Measurements from ENCODE around the gene EHMT1.

Gene EHMT1

GRCh38 chr9:137748311-137748710 is 129.5 kb downstream of the EHMT1 start:
- no peak overlapping the region for H3K4me3 ChIP-seq (ENCODE audit: low read length)
- H2AFZ ChIP-seq (ENCODE audit: low read length): no peak overlapping the region
- no peak overlapping the region for H3K27ac ChIP-seq (ENCODE audit: low read length)
- no peaks in the 10 kb centered on the region for H3K9me2 ChIP-seq (replicated peaks; ENCODE audit: insufficient read depth, low read length)
- no peak overlapping the region for H3K4me2 ChIP-seq (ENCODE audit: low read depth, low read length)
- no peaks in the 10 kb centered on the region; the same call in 1 of the 2 replicates for H3K36me3 ChIP-seq (replicated peaks; ENCODE audit: insufficient read depth, low read length)
- H3K4me1 ChIP-seq (ENCODE audit: low read length): no peaks in the 10 kb centered on the region
- H3F3A ChIP-seq (ENCODE audit: insufficient read depth, low read length): no peaks in the 10 kb centered on the region
- H3K9ac ChIP-seq (ENCODE audit: low read length): no peak overlapping the region
- no peak for TF ChIP-seq EZH2 (optimal IDR thresholded peaks at IDR 0.05; ENCODE audit: low read depth, low read length)
- no peak for TF ChIP-seq CTCF (IDR thresholded peaks at IDR 0.05; ENCODE audit: low read length)
- TF ChIP-seq EZH2phosphoT487 (IDR thresholded peaks at IDR 0.05; ENCODE audit: low read length): no peak
- no peaks in the 10 kb centered on the region for H3K27me3 ChIP-seq (replicated peaks; ENCODE audit: insufficient read depth, low read length)
- H4K20me1 ChIP-seq (ENCODE audit: insufficient read depth, low read length): no peaks in the 10 kb centered on the region
- no peaks in the 10 kb centered on the region for H3K9me3 ChIP-seq (replicated peaks; ENCODE audit: insufficient read depth, low read length)
- no peaks in the 10 kb centered on the region for H3K79me2 ChIP-seq (ENCODE audit: low read length)
- no peak for DNase-seq

- Histone ChIP-seq H3K36me3 (replicated peaks; ENCODE audit: insufficient read depth, low read length) (no peaks in the 10 kb centered on the region; the same call in 1 of the 2 replicates), H3K9me3 (replicated peaks; ENCODE audit: insufficient read depth, low read length) (no peaks in the 10 kb centered on the region), H2AFZ (ENCODE audit: low read length) (no peak overlapping the region), H3K9ac (ENCODE audit: low read length) (no peak overlapping the region), H3K4me2 (ENCODE audit: low read depth, low read length) (no peak overlapping the region), H3K27me3 (replicated peaks; ENCODE audit: insufficient read depth, low read length) (no peaks in the 10 kb centered on the region), H3K4me1 (ENCODE audit: low read length) (no peaks in the 10 kb centered on the region), H3F3A (ENCODE audit: insufficient read depth, low read length) (no peaks in the 10 kb centered on the region), H3K79me2 (ENCODE audit: low read length) (no peaks in the 10 kb centered on the region), H4K20me1 (ENCODE audit: insufficient read depth, low read length) (no peaks in the 10 kb centered on the region), H3K4me3 (ENCODE audit: low read length) (no peak overlapping the region), H3K9me2 (replicated peaks; ENCODE audit: insufficient read depth, low read length) (no peaks in the 10 kb centered on the region), H3K27ac (ENCODE audit: low read length) (no peak overlapping the region)
- DNase-seq: no peak
- TF ChIP-seq EZH2 (optimal IDR thresholded peaks at IDR 0.05; ENCODE audit: low read depth, low read length) (no peak), CTCF (IDR thresholded peaks at IDR 0.05; ENCODE audit: low read length) (no peak), EZH2phosphoT487 (IDR thresholded peaks at IDR 0.05; ENCODE audit: low read length) (no peak)
These were observed 129.9 kb downstream of the EHMT1 start for GRCh38 chr9:137748741-137749140.

- H3K9me3 ChIP-seq (replicated peaks; ENCODE audit: insufficient read depth, low read length): no peaks in the 10 kb centered on the region
- DNase-seq: no peak
- no peak overlapping the region for H2AFZ ChIP-seq (ENCODE audit: low read length)
- TF ChIP-seq EZH2 (optimal IDR thresholded peaks at IDR 0.05; ENCODE audit: low read depth, low read length) (no peak), CTCF (IDR thresholded peaks at IDR 0.05; ENCODE audit: low read length) (no peak), EZH2phosphoT487 (IDR thresholded peaks at IDR 0.05; ENCODE audit: low read length) (no peak)
- H3K4me2 ChIP-seq (ENCODE audit: low read depth, low read length): no peak overlapping the region
- no peaks in the 10 kb centered on the region for H3K9me2 ChIP-seq (replicated peaks; ENCODE audit: insufficient read depth, low read length)
- H3K9ac ChIP-seq (ENCODE audit: low read length): no peak overlapping the region
- H3K79me2 ChIP-seq (ENCODE audit: low read length): no peaks in the 10 kb centered on the region
- no peaks in the 10 kb centered on the region; the same call in 1 of the 2 replicates for H3K36me3 ChIP-seq (replicated peaks; ENCODE audit: insufficient read depth, low read length)
- no peaks in the 10 kb centered on the region for H3K27me3 ChIP-seq (replicated peaks; ENCODE audit: insufficient read depth, low read length)
- H3K4me3 ChIP-seq (ENCODE audit: low read length): no peak overlapping the region
- H3K27ac ChIP-seq (ENCODE audit: low read length): no peak overlapping the region
- H3K4me1 ChIP-seq (ENCODE audit: low read length): no peaks in the 10 kb centered on the region
- no peaks in the 10 kb centered on the region for H3F3A ChIP-seq (ENCODE audit: insufficient read depth, low read length)
- H4K20me1 ChIP-seq (ENCODE audit: insufficient read depth, low read length): no peaks in the 10 kb centered on the region
These were observed 130.7 kb downstream of the EHMT1 start for GRCh38 chr9:137749511-137749910.

Measured in MM.1S (cell line).